GM12872 (cell line): ENCODE results near the gene OR51D1.

Experiments
- CTCF ChIP-seq: IDR thresholded peaks from 3 replicates; pipeline ENCODE4 v1.5.1; 2011; ENCODE audit warnings: low read depth, mild to moderate bottlenecking, low read length, moderate library complexity; ENCODE audit not compliant: insufficient read depth

Gene OR51D1

GRCh38 chr11:4672470-4672869 is 35.2 kb downstream of the OR51D1 start:
- TF ChIP-seq CTCF: no peak

GRCh38 chr11:4673781-4674180 is 36.5 kb downstream of the OR51D1 start:
- TF ChIP-seq CTCF: no peak

- TF ChIP-seq CTCF: no peak
Measured at GRCh38 chr11:4677948-4678347, 40.7 kb downstream of the OR51D1 start.

- no peak for TF ChIP-seq CTCF
Measured at GRCh38 chr11:4680341-4680740, 43.1 kb downstream of the OR51D1 start.

GRCh38 chr11:4682623-4683419 is 45.5 kb downstream of the OR51D1 start:
- TF ChIP-seq CTCF: no peak

GRCh38 chr11:4684631-4685285 is 47.5 kb downstream of the OR51D1 start:
- TF ChIP-seq CTCF: no peak
